ENCODE results near the gene B3GALT6.

Gene B3GALT6

DNA sequence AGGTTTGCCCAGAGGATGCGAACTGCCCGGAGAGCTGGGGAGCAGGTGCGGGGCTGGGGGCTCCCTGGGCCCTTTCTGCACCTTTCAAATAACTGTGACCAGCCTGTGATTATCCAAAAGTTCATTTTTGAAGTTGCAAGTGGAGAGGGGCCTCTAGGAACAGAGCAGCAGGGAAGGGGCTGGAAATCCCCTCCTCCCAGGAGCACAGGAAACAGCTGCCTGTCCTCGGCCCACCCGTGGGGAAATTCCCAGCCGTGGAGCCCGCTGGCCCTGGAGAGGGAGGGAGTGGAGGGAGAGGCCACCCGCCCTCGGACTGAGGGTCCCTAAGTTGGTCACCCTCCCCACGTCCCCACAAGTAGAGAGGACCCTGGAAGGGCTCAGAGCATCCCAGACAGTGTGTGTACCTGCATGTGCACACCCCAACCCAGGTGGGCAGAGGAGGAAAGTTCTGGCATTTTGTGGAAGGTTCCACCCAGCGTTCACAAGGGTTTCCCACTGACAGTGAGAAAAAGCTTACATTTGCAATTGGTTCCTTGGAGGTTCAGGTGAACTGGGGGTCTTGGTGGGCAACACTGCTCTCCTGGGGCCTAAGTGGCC, 16.9 kb upstream of the B3GALT6 start:
- no peak overlapping the region for H3K27ac ChIP-seq
- no peak for DNase-seq (ENCODE audit: low read depth, low spot score)

DNA sequence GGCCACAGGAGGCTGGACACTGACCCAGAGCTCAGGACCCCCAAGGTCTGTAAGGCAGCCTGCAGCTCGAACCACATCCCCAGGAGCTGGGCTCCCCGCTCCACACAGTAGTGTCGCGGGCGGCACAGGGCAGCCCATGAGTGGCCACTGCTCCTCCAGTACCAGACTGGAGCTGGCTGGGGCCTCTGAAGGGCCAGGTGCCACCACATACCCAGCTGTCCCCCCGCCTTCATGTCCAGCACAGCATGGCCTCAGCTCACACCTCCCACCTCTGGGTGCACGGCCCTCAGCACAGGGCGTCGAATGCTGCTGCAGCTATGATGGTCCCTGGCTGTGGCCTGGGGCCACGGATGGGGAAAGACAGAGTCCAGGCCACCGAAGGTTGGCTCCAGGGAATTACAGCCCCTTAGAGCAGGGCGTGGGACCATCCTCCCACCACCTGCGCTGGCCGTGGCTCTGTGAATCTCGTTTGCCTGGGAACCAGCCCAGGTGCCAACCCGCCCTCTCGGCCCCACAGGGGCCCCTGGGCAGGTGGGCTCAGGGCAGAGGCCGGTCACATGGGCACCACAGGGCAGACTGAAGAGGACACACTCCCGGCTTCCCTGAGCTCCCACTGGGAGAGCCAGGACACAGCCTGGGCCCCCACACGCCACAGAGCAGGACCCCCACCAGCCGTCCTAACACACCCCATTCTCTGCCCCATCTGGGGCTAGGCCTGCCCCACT, 16.0 kb upstream of the B3GALT6 start:
- DNase-seq (ENCODE audit: low read depth, low spot score), result no peak
- no peak overlapping the region for H3K27ac ChIP-seq

DNA sequence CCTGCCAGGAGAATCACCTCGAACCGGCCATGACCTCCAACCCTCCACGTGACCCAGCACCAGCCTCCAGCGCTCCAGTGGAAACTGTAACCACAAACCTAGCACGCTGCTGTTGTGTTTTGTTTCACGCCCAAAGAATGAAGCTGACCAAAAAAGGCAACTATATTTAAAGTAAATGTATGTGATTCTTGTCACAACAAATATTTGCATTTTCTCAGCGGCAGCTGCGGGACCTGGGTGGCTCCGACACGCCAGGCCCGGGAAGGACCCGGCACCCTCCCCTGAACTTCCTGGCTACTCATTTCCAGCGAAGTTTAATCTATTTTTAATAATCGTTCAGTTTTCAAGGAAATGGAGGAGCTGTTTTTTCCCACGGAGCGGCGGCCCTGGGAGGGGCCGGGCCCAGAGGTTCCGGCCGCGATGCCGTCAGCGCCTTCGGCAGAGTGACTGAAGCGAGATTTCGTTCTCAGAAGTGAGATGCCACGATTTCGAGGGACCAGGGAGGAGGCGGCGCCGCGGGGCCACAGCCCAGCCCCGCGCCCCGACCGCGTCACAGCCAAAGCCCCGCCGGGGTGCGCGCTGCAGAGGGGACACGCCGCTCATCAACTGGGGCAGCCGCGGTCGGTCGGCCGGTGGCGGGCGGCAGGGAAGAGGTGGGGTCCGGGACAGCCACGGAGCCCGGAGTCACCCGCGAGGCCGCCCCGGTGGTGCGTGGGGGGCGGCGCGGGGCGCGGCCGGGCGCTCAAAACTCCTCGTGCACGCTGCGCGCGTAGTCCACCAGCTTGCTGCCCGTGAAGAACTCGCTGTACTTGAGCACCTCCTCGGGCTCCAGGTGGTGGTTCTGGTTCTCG, 15.0 kb upstream of the B3GALT6 start:
- no peak overlapping the region for H3K27ac ChIP-seq
- no peak for DNase-seq (ENCODE audit: low read depth, low spot score)

GRCh38 chr1:1217621-1218523, 14.2 kb upstream of the B3GALT6 start:
- peak; percentile 39 for DNase-seq (ENCODE audit: low read depth, low spot score)
- H3K27ac ChIP-seq, result no peak overlapping the region

GRCh38 chr1:1218524-1219200, 13.4 kb upstream of the B3GALT6 start:
- no peak overlapping the region for H3K27ac ChIP-seq
- DNase-seq (ENCODE audit: low read depth, low spot score), result no peak

GRCh38 chr1:1219341-1219740, 12.7 kb upstream of the B3GALT6 start:
- no peak overlapping the region for H3K27ac ChIP-seq
- DNase-seq (ENCODE audit: low read depth, low spot score), result no peak

GRCh38 chr1:1220197-1220596, 11.8 kb upstream of the B3GALT6 start:
- no peak overlapping the region for H3K27ac ChIP-seq
- no peak for DNase-seq (ENCODE audit: low read depth, low spot score)

DNA sequence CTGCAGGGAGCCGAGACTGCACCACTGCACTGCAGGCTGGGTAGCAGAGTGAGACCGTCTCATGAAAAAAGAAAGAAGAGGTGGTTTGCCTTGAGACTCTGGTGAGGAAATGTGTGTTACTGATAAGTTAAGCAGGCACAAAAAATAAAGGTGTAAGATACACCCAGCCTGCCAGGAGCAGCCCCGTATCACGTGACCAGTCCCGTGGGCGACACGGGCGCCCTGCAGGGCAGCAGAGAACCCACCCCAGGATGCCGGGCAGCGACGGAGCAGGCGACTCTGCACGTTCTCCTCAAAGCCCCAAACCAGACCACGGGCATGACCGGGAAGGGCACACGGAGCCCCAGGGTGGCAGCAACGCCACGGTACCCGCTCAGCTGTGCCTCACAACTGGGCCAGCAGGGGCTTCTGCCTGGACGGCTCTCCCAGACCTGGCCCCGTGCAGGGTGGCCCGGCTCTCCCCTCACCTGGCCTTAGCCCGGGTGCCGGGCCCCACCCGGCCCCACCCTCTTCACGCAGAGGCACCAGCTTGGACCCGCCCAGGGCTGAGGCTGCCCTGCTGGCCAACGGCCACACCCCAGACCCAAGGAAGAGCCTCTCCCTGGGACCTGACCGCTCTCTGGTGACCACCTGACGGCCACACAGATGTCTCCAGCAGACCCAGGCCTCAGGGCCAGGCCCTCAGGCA, 10.0 kb upstream of the B3GALT6 start:
- no peak for DNase-seq (ENCODE audit: low read depth, low spot score)
- no peak overlapping the region for H3K27ac ChIP-seq

DNA sequence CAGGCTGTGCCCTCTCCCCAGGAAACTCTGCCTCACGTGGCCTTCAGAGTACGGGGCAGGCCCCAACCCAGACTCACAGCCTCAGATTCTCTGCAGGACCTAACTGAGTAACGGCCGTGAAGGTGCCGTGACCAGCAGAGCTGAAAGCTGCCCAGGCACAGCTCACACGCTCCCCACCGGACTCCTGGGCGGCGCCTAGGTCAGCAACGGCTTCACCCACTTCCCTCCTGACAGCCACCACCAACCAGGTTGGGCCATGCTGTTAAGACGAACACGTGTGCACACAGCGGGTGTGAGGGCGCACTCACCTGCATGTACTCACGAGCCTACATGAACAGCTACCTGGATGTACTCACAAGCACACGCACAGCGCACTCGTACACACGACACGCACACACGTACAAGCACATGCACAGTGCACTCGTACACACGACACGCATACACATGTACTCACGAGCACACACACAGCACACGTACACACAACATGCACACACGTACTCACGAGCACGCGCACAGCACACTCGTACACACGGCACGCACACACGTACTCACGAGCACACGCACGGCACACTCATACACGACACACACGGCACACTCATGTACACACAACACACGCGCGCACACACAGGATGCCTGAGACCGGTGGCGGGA, 9.3 kb upstream of the B3GALT6 start:
- no peak overlapping the region for H3K27ac ChIP-seq
- DNase-seq (ENCODE audit: low read depth, low spot score), result no peak

DNA sequence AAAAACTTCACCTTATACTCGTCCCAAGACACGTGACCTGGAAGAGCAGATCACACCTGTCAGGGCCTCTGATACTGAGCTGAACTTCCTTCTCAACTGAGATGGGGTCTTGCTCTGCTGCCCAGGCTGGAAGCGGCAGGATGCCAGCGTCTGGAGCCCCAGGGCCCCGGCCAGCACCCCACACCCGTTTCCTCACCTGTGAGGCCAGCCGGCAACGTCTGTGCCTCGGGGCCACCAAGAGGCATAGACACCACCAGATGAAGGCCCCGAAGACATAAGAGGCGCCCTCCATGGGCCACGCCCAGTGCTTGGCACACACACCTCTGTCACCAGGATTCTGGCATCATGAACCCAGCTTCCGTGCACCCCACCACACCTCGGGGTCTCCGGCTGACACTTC, 8.7 kb upstream of the B3GALT6 start:
- DNase-seq (ENCODE audit: low read depth, low spot score), result no peak
- no peak overlapping the region for H3K27ac ChIP-seq

DNA sequence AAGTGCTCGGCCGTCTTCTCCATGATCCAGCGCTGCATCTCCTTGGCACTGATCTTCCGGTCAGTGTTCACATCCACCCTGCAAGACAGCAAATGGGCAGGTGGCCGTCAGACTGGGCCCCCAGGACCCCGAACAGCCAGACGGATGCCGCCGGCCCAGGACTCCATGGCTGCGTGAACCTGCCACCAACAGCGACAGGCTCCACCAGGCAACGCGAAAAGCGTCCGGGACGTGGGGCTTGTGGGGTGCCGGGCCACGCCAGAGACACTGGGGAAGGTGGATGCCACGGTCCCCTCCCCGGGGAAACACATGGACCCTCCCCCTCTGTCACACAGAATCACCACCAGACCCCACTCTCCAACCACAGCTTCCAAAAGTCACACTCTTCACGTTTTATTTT, 8.1 kb upstream of the B3GALT6 start:
- no peak overlapping the region for H3K27ac ChIP-seq
- DNase-seq (ENCODE audit: low read depth, low spot score), result no peak

DNA sequence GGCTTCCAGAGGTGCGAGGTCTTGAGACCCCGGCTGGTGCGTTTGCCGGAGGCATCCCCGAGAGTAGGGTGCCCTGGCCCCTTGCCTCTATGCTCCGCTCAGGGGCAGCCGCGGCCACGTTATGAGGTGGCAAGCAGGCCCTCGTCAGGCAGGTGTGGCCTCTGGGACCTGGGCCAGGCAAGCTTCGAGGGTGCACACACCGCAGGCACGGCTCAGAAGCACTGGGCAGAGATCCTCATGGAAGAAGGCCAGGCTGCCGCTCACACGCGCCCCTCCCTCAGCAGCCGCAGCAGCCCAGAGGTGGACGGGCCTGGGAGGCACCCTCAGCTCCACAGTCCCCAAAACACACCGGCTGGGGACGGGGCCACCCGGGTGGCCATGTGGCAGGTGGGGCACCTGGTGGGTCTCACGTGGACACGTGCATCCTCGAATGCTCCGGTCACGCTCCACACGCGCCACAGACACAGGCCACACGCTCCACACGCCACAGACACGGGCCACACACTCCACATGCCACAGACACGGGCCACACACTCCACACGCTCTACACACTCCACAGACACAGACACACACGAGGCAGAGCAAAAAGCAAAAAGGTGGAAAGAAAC, 6.7 kb upstream of the B3GALT6 start:
- DNase-seq (ENCODE audit: low read depth, low spot score), result no peak
- H3K27ac ChIP-seq, result no peak overlapping the region

DNA sequence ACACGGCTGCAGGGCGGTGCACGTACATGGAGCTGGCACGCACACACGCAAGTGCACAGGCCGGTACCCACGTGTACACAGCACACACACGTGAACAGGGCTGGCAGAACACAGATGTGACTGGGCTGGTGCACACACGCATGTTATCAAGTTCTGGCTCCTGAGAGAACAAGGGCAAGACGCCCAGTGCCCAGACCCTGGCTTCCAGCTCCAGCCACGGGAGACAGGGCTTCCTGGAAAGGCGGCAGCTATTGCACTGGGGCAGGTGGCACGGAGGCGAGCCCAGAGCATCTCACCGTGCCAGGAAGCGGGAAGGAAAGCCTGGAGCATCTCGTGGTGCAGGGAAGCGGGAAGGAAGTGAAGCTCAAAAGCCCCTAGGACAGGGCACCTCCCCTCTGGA, 6.1 kb upstream of the B3GALT6 start:
- no peak for DNase-seq (ENCODE audit: low read depth, low spot score)
- H3K27ac ChIP-seq, result no peak overlapping the region

GRCh38 chr1:1226566-1227362, 5.3 kb upstream of the B3GALT6 start:
- no peak for DNase-seq (ENCODE audit: low read depth, low spot score)
- no peak overlapping the region for H3K27ac ChIP-seq

- DNase-seq (ENCODE audit: low read depth, low spot score), result no peak
- no peak overlapping the region for H3K27ac ChIP-seq
These were observed 4.7 kb upstream of the B3GALT6 start for GRCh38 chr1:1227386-1227785.

- DNase-seq (ENCODE audit: low read depth, low spot score), result no peak
- no peak overlapping the region for H3K27ac ChIP-seq
These were observed 3.9 kb upstream of the B3GALT6 start for GRCh38 chr1:1228187-1228586.

- DNase-seq (ENCODE audit: low read depth, low spot score), result no peak
- H3K27ac ChIP-seq, result no peak overlapping the region
These were observed 3.3 kb upstream of the B3GALT6 start for GRCh38 chr1:1228596-1229321.

Measured in epithelial cell of prostate (primary cell).